ENCODE results near the gene FUS. TPM values are rescaled to one million over a fixed set of nuclear protein-coding genes. Genes with fewer than 3 reads are reported as not detected.

The FUS gene
- total and polyA plus RNA-seq, 9 of the 15 experiments (the other 6 are each of a cell fraction or from before 2014, with no cell fraction given) = 43.9 to 575 (median 87.2) TPM

DNA sequence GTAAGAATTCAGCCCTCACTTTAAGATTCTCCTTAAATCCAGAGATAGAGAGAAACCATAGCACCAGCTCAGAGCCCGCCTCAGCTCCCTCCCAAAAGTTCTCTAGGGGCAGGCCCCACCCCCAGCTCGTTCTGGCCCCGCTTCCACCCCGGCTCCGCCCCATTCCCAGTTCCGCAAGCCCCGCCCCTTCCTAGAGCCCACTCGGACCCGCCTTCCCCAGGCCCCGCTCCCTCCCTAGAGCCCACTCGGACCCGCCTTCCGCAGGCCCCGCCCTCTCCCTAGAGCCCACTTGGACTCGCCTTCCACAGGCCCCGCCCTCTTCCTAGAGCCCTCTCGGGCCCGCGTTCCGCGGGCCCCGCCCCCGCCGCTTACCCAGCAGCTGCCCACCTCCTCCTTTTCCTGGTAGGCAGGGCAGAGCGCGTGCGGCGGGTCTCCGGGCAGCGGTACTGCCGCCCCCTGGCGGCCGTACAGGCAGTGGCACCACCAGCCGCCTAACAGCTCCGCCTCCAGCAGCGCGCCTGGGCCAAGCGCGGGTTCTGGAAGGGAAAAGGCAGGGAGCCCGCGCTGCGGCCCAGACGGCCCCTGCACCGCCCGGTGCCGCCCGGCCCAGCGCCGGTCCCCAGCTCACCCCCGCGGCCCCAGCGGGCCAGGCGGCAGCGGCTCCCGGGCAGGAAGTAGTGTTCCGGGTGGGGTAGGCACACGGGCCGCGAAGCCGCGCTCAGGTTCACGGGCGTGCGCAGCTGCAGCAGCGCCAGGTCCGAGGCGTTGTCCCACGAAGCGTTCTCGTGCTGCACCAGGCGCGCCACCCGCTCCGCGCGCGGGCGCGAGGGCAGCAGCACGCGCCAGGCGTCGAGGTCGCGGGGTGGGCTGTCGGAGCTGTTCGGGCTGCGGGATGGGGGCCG lies 37.6 kb upstream of the FUS start (continued):
- TF ChIP-seq, protein P1, sequence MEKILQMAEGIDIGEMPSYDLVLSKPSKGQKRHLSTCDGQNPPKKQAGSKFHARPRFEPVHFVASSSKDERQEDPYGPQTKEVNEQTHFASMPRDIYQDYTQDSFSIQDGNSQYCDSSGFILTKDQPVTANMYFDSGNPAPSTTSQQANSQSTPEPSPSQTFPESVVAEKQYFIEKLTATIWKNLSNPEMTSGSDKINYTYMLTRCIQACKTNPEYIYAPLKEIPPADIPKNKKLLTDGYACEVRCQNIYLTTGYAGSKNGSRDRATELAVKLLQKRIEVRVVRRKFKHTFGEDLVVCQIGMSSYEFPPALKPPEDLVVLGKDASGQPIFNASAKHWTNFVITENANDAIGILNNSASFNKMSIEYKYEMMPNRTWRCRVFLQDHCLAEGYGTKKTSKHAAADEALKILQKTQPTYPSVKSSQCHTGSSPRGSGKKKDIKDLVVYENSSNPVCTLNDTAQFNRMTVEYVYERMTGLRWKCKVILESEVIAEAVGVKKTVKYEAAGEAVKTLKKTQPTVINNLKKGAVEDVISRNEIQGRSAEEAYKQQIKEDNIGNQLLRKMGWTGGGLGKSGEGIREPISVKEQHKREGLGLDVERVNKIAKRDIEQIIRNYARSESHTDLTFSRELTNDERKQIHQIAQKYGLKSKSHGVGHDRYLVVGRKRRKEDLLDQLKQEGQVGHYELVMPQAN (IDR thresholded peaks at IDR 0.05; ENCODE audit: borderline replicate concordance) = no peak
- TF ChIP-seq ZNF253 (CRISPR knock-in tag; conservative IDR thresholded peaks at IDR 0.05) (no peak), FIP1L1 (IDR thresholded peaks at IDR 0.05; ENCODE audit: low read depth, low read length, poor library complexity, severe bottlenecking) (peak; percentile 74), ARID3A (IDR thresholded peaks at IDR 0.05; ENCODE audit: borderline replicate concordance, low read depth, low read length) (no peak), SLC30A9 (CRISPR knock-in tag; IDR thresholded peaks at IDR 0.05) (no peak), NFATC3 (IDR thresholded peaks at IDR 0.05) (no peak), TAF15 (IDR thresholded peaks at IDR 0.05; ENCODE audit: low read depth, low read length) (no peak), JUND (IDR thresholded peaks at IDR 0.05; ENCODE audit: borderline replicate concordance, low read depth, low read length) (peak; percentile 37; the same call in 1 of the 2 replicates), JUND (tag; IDR thresholded peaks at IDR 0.05; ENCODE audit: borderline replicate concordance, low read depth, low read length) (no peak; the same call in 2 of the 3 replicates), ZNF717 (CRISPR knock-in tag; IDR thresholded peaks at IDR 0.05) (no peak), C11orf30 (IDR thresholded peaks at IDR 0.05; ENCODE audit: low read depth) (no peak), NFIX (CRISPR knock-in tag; IDR thresholded peaks at IDR 0.05; ENCODE audit: low read depth) (no peak), NCOA1 (IDR thresholded peaks at IDR 0.05; ENCODE audit: low read depth) (no peak), MYNN (IDR thresholded peaks at IDR 0.05) (peak; percentile 97), MYNN (CRISPR knock-in tag; IDR thresholded peaks at IDR 0.05) (no peak), RAD51 (IDR thresholded peaks at IDR 0.05; ENCODE audit: borderline replicate concordance, low read depth) (no peak)
- TF ChIP-seq, protein P2, sequence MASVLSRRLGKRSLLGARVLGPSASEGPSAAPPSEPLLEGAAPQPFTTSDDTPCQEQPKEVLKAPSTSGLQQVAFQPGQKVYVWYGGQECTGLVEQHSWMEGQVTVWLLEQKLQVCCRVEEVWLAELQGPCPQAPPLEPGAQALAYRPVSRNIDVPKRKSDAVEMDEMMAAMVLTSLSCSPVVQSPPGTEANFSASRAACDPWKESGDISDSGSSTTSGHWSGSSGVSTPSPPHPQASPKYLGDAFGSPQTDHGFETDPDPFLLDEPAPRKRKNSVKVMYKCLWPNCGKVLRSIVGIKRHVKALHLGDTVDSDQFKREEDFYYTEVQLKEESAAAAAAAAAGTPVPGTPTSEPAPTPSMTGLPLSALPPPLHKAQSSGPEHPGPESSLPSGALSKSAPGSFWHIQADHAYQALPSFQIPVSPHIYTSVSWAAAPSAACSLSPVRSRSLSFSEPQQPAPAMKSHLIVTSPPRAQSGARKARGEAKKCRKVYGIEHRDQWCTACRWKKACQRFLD (CRISPR knock-in tag; IDR thresholded peaks at IDR 0.05) = peak; percentile 40; the same call in 1 of the 2 replicates
- TF ChIP-seq, protein P3, sequence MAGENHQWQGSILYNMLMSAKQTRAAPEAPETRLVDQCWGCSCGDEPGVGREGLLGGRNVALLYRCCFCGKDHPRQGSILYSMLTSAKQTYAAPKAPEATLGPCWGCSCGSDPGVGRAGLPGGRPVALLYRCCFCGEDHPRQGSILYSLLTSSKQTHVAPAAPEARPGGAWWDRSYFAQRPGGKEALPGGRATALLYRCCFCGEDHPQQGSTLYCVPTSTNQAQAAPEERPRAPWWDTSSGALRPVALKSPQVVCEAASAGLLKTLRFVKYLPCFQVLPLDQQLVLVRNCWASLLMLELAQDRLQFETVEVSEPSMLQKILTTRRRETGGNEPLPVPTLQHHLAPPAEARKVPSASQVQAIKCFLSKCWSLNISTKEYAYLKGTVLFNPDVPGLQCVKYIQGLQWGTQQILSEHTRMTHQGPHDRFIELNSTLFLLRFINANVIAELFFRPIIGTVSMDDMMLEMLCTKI (IDR thresholded peaks at IDR 0.05; ENCODE audit: partially characterized antibody) = no peak
- TF ChIP-seq, protein P4, sequence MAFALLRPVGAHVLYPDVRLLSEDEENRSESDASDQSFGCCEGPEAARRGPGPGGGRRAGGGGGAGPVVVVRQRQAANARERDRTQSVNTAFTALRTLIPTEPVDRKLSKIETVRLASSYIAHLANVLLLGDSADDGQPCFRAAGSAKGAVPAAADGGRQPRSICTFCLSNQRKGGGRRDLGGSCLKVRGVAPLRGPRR (CRISPR knock-in tag; IDR thresholded peaks at IDR 0.05) = no peak
